ENCODE results near the gene GGTLC2.

GRCh38 chr22:22669093-22669492 is 24.7 kb downstream of the GGTLC2 start:
- TF ChIP-seq CTCF (conservative IDR thresholded peaks at IDR 0.05 in 1 of 2, IDR thresholded peaks at IDR 0.05 in 1 of 2; ENCODE audit: extremely low read depth in 1 of 2, insufficient read depth in 1 of 2, low read depth in 1 of 2, low read length in 2 of 2) (no peak), EZH2 (IDR thresholded peaks at IDR 0.05; ENCODE audit: borderline replicate concordance, low read length) (no peak)

Measured in mammary epithelial cell (primary cell).